GM12865 (cell line): ENCODE measurements around the gene CHN1.

Source experiments
- DNase-seq: peaks from one replicate; pipeline ENCODE4 v3.0.0; 2010; ENCODE audit warnings: low read depth
- H3K4me3 ChIP-seq: 2 replicates; pipeline ENCODE4 v1.5.1; 2011; ENCODE audit warnings: mild to moderate bottlenecking, low read depth, low read length, control low read depth
- CTCF ChIP-seq: IDR thresholded peaks from 2 replicates; pipeline ENCODE4 v1.5.1; 2011; ENCODE audit warnings: low read length, control low read depth, low read depth, inconsistent platforms; ENCODE audit not compliant: insufficient read depth; ENCODE audit errors: missing control alignments

The CHN1 gene

GRCh38 chr2:174945601-174946260, 59.5 kb downstream of the CHN1 start:
- no peak overlapping the region for H3K4me3 ChIP-seq
- no peak for DNase-seq
- TF ChIP-seq CTCF, result no peak

GRCh38 chr2:174939046-174939445, 66.1 kb downstream of the CHN1 start:
- no peak for DNase-seq
- TF ChIP-seq CTCF, result no peak
- H3K4me3 ChIP-seq, result no peak overlapping the region

- no peak for DNase-seq
- TF ChIP-seq CTCF, result no peak
- no peak overlapping the region for H3K4me3 ChIP-seq
These were observed 73.5 kb downstream of the CHN1 start for GRCh38 chr2:174931724-174932123.

GRCh38 chr2:174929786-174930185, 75.4 kb downstream of the CHN1 start:
- no peak overlapping the region for H3K4me3 ChIP-seq
- no peak for TF ChIP-seq CTCF
- no peak for DNase-seq

- DNase-seq, result no peak
- no peak for TF ChIP-seq CTCF
- H3K4me3 ChIP-seq, result no peak overlapping the region
These were observed 80.0 kb downstream of the CHN1 start for GRCh38 chr2:174925046-174925784.

- no peak for TF ChIP-seq CTCF
- DNase-seq, result no peak
- H3K4me3 ChIP-seq, result no peak overlapping the region
These were observed 81.0 kb downstream of the CHN1 start for GRCh38 chr2:174924061-174924693.
